Measurements from ENCODE around the gene ANKRD35. TPM values are rescaled to one million over a fixed set of nuclear protein-coding genes. Genes with fewer than 3 reads are reported as not detected.

The ANKRD35 gene
- total RNA-seq, 1 donor from 2014 or later: not detected

DNA sequence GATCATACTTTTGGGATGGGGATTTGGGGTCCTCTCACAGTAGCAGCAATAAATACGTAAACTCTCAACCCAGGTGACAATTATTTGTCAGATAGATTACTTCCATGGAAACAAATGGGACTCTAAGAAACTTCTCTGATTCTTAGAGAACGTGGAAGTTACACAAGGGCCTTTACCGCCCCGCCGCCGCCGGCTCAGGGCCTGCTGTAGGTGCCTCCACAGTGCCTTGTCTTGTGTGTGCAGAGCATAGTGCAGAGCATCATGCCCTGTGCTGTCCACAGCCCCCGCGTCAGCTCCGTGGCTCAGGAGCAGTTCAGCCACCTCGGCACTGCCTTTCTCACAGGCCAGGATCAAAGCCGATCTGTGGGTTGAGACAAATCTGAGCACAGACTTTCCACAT lies 11.0 kb downstream of the ANKRD35 start:
- no peak overlapping the region for H3K27ac Mint-ChIP-seq (ENCODE audit: unreplicated experiment)
- peaks cover 5% of the 10 kb centered on the region for H3K27me3 Mint-ChIP-seq (ENCODE audit: low read depth)
- no peak overlapping the region for H3K4me3 Mint-ChIP-seq (ENCODE audit: unreplicated experiment)
- no peak for TF ChIP-seq CTCF (IDR thresholded peaks at IDR 0.05)
- no peak for DNase-seq (ENCODE audit: low spot score)
- H3K36me3 Mint-ChIP-seq (ENCODE audit: low read depth): no peaks in the 10 kb centered on the region
- peaks cover 7% of the 10 kb centered on the region for H3K4me1 Mint-ChIP-seq (ENCODE audit: low read depth)
- no peaks in the 10 kb centered on the region for H3K9me3 Mint-ChIP-seq (ENCODE audit: low read depth)

DNA sequence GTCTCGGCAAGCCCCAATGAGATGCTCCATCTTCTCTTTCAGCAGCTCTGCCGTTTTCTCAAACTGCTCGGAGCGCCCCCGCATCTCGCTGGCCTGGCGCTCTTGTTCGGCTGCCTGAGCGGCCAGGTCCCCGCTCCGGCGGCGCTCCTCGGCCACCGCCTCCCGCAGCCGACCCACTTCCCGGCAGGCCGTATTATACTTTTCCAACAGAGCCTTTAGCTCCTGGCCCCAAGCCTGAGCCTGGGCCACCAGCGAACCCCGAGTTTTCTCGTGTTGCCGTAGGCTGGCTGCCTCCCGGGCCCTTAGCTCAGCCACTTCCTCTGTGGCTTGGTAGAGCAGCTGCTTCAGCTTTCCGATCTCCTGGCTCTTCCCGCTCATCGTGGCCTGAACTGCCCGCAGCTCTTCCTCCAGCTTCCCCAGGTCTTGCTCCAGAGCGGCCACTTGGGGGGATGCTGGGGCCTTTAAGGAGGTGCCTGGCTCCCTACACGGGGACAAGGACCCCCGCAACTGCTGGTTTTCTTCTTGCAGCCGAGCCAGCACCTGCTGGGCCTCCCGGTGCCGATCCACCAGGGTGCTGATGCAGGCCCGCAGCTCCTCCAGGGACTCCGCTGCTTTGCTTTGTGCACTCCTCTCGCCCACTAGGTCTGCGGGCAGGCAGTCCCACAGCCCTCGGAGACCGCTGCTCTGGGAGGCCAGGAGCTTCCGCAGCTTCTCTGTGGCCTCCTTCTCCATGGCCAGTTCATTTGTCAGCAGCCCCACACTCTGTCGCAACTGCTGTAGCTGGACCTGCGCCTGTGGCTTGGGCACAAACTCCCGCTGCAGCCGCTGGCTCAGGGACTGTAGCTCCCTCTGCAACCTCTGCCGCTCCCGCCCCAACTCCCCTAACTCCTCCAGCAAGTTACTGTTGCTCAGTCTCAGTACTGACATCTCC lies 13.4 kb downstream of the ANKRD35 start:
- no peak for DNase-seq (ENCODE audit: low spot score)
- Mint-ChIP-seq H3K36me3 (ENCODE audit: low read depth) (no peaks in the 10 kb centered on the region), H3K27me3 (ENCODE audit: low read depth) (peaks cover 7% of the 10 kb centered on the region), H3K4me3 (ENCODE audit: unreplicated experiment) (peak overlapping the region; percentile 51), H3K27ac (ENCODE audit: unreplicated experiment) (peak overlapping the region; percentile 41), H3K4me1 (ENCODE audit: low read depth) (peaks cover 7% of the 10 kb centered on the region), H3K9me3 (ENCODE audit: low read depth) (no peaks in the 10 kb centered on the region)
- TF ChIP-seq CTCF (IDR thresholded peaks at IDR 0.05): no peak

GRCh38 chr1:145868232-145868631 lies 17.4 kb downstream of the ANKRD35 start:
- Mint-ChIP-seq H3K4me1 (ENCODE audit: low read depth) (peaks cover 7% of the 10 kb centered on the region), H3K4me3 (ENCODE audit: unreplicated experiment) (no peak overlapping the region), H3K9me3 (ENCODE audit: low read depth) (no peaks in the 10 kb centered on the region), H3K27me3 (ENCODE audit: low read depth) (peaks cover 14% of the 10 kb centered on the region), H3K27ac (ENCODE audit: unreplicated experiment) (no peak overlapping the region), H3K36me3 (ENCODE audit: low read depth) (peaks cover 1% of the 10 kb centered on the region)
- TF ChIP-seq CTCF (IDR thresholded peaks at IDR 0.05): no peak
- DNase-seq (ENCODE audit: low spot score): no peak

- H3K27ac Mint-ChIP-seq (ENCODE audit: unreplicated experiment): no peak overlapping the region
These were observed 22.2 kb downstream of the ANKRD35 start for GRCh38 chr1:145863282-145864018.

More at GRCh38 chr1:145863282-145864018, 22.2 kb downstream of the ANKRD35 start:
- H3K36me3 Mint-ChIP-seq (ENCODE audit: low read depth): peaks cover 1% of the 10 kb centered on the region
- no peak for DNase-seq (ENCODE audit: low spot score)
- peaks cover 6% of the 10 kb centered on the region for H3K4me1 Mint-ChIP-seq (ENCODE audit: low read depth)
- H3K27me3 Mint-ChIP-seq (ENCODE audit: low read depth): peaks cover 11% of the 10 kb centered on the region
- no peak for TF ChIP-seq CTCF (IDR thresholded peaks at IDR 0.05)
- H3K4me3 Mint-ChIP-seq (ENCODE audit: unreplicated experiment): no peak overlapping the region
- no peaks in the 10 kb centered on the region for H3K9me3 Mint-ChIP-seq (ENCODE audit: low read depth)

Measured in chondrocyte (in vitro differentiated cells).